HG03064 (cell line): ENCODE measurements around the gene ZNF142.

Experiments used
- ATAC-seq: cut with Tn5 transposase; IDR thresholded peaks from one replicate; pipeline ENCODE4 v1.9.1; 2021; ENCODE audit warnings: low read depth; ENCODE audit not compliant: unreplicated experiment

The ZNF142 gene

GRCh38 chr2:218605432-218605831 is 54.0 kb downstream of the ZNF142 start:
- ATAC-seq: no peak
